GM19395 (cell line): Measurements from ENCODE around the gene GON7.
"Not testable (repeated sequence)": the region's sequence is repeated elsewhere in the genome, so short reads cannot be mapped to it uniquely, and the experiment has no call there.

Experiments
- ATAC-seq: cut with Tn5 transposase; IDR thresholded peaks from one replicate; pipeline ENCODE4 v1.9.1; 2021; ENCODE audit warnings: mild to moderate bottlenecking, moderate library complexity; ENCODE audit not compliant: unreplicated experiment

Gene GON7

GRCh38 chr14:93159625-93160352 is 47.1 kb downstream of the GON7 start:
- not testable (repeated sequence) for ATAC-seq

GRCh38 chr14:93158349-93158748 is 48.5 kb downstream of the GON7 start:
- not testable (repeated sequence) for ATAC-seq

GRCh38 chr14:93156693-93157369 is 50.0 kb downstream of the GON7 start:
- ATAC-seq, result no peak

DNA sequence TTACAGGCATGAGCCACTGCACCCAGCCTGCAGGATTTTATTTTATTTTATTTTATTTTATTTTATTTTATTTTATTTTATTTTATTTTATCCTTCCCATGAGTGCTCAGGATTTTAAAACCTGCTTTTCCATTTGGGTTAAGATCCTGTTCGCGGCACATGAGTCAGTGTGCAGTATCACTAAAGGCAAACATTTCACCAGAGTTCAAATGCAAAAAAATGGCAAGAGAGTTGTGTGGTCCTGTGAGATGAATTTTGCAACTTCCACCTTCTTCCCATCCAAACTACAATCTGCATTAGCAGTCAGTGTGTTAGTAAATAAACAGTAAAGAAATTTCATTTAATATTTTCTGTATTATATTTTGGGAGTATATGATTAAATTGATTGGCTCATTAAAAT is 51.2 kb downstream of the GON7 start:
- no peak for ATAC-seq

GRCh38 chr14:93153121-93153520 is 53.7 kb downstream of the GON7 start:
- no peak for ATAC-seq
